ENCODE results near the gene SAMM50.

Gene SAMM50

GRCh38 chr22:43919106-43919973, 35.9 kb upstream of the SAMM50 start:
- no peak for DNase-seq (ENCODE audit: low spot score)
- H3K27ac ChIP-seq: peak overlapping the region; percentile 52
- ChIA-PET CTCF (no interaction called here), POLR2A (ENCODE audit: low non-redundant PET) (no interaction called here)
- no peak for TF ChIP-seq CTCF (conservative IDR thresholded peaks at IDR 0.05; ENCODE audit: low read depth)

- no peak for TF ChIP-seq CTCF (conservative IDR thresholded peaks at IDR 0.05; ENCODE audit: low read depth)
- peak overlapping the region; percentile 6; the same call in 1 of the 2 replicates for H3K27ac ChIP-seq
- no peak for DNase-seq (ENCODE audit: low spot score)
- POLR2A ChIA-PET (ENCODE audit: low non-redundant PET): no interaction called here
- CTCF ChIA-PET: no interaction called here
These were observed 33.9 kb upstream of the SAMM50 start for GRCh38 chr22:43921370-43921769.

GRCh38 chr22:43922123-43922522, 33.1 kb upstream of the SAMM50 start:
- no peak for TF ChIP-seq CTCF (conservative IDR thresholded peaks at IDR 0.05; ENCODE audit: low read depth)
- DNase-seq (ENCODE audit: low spot score): no peak
- CTCF ChIA-PET: no interaction called here
- H3K27ac ChIP-seq: peak overlapping the region; percentile 6; the same call in 1 of the 2 replicates
- POLR2A ChIA-PET (ENCODE audit: low non-redundant PET): no interaction called here

GRCh38 chr22:43923191-43923590, 32.1 kb upstream of the SAMM50 start:
- CTCF ChIA-PET: no interaction called here

GRCh38 chr22:43923631-43924464, 31.4 kb upstream of the SAMM50 start, which contains the start of gene PNPLA3:
PNPLA3 (plus strand) TSS chr22:43923805; CDS start chr22:43923912, 107 bp downstream.
- peak within 1 kb of the TSS; percentile 86 for H3K27ac ChIP-seq
- peak; percentile 85 for DNase-seq (ENCODE audit: low spot score)
- TF ChIP-seq CTCF (conservative IDR thresholded peaks at IDR 0.05; ENCODE audit: low read depth): no peak
- POLR2A ChIA-PET (ENCODE audit: low non-redundant PET): no interaction called here
- CTCF ChIA-PET: interaction anchor here (0.6 kb wide), 1 partner anchor 774 kb away, joined by 3 read pairs; no protein-coding TSS in a partner anchor

More at GRCh38 chr22:43923191-43923590, 32.1 kb upstream of the SAMM50 start:
- H3K27ac ChIP-seq: peak overlapping the region; percentile 86
- no peak for DNase-seq (ENCODE audit: low spot score)
- POLR2A ChIA-PET (ENCODE audit: low non-redundant PET): no interaction called here
- TF ChIP-seq CTCF (conservative IDR thresholded peaks at IDR 0.05; ENCODE audit: low read depth): no peak

- ChIA-PET CTCF (no interaction called here), POLR2A (ENCODE audit: low non-redundant PET) (no interaction called here)
- no peak for TF ChIP-seq CTCF (conservative IDR thresholded peaks at IDR 0.05; ENCODE audit: low read depth)
- H3K27ac ChIP-seq: peak overlapping the region; percentile 86
- DNase-seq (ENCODE audit: low spot score): no peak
These were observed 30.4 kb upstream of the SAMM50 start for GRCh38 chr22:43924877-43925276.

All from RWPE1 (cell line).